Measurements from ENCODE around the gene UQCR11. TPM values are rescaled to one million over a fixed set of nuclear protein-coding genes. Genes with fewer than 3 reads are reported as not detected.

The UQCR11 gene
- total RNA-seq, 1 experiment from 2014 or later: 256 TPM

DNA sequence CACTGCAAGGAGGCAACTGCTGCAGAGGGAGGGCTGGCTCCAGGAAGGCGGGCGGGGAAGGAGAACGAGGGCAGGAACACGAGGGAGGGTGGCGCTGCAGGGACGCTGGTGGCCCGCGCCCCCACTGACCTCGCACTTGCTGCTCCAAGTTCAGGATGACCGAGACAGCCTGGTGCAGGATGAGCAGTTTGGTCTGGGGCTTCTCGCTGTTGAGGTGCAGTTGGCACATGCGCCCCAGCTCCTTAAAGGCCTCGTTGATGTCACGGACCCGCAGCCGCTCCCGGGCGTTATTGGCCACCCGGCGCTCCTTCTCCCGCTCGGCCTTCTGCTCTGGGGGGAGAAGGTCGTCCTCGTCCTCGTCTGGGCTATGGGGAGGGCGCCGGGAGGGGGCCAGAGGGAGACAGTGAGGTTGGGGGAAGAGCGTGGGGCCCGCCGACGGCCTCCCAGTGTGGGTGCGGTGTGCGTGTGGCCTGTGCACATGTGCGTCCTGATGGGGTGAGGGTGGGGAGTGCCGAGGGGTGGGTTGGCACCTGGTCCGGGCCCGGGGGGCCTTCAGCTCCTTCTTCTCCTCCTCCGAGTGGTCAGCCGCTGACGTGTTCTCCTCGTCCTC lies 10.0 kb upstream of the UQCR11 start:
- TF ChIP-seq, protein P1, sequence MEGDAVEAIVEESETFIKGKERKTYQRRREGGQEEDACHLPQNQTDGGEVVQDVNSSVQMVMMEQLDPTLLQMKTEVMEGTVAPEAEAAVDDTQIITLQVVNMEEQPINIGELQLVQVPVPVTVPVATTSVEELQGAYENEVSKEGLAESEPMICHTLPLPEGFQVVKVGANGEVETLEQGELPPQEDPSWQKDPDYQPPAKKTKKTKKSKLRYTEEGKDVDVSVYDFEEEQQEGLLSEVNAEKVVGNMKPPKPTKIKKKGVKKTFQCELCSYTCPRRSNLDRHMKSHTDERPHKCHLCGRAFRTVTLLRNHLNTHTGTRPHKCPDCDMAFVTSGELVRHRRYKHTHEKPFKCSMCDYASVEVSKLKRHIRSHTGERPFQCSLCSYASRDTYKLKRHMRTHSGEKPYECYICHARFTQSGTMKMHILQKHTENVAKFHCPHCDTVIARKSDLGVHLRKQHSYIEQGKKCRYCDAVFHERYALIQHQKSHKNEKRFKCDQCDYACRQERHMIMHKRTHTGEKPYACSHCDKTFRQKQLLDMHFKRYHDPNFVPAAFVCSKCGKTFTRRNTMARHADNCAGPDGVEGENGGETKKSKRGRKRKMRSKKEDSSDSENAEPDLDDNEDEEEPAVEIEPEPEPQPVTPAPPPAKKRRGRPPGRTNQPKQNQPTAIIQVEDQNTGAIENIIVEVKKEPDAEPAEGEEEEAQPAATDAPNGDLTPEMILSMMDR (conservative IDR thresholded peaks at IDR 0.05; ENCODE audit: low read depth, low read length): no peak
- TF ChIP-seq EZH2 (IDR thresholded peaks at IDR 0.05; ENCODE audit: borderline replicate concordance, low read depth, low read length, poor library complexity, severe bottlenecking): no peak
- POLR2A ChIA-PET (ENCODE audit: low non-redundant PET): interaction anchor here (0.6 kb wide), 1 partner anchor 19 kb away, joined by 3 read pairs; no protein-coding TSS in a partner anchor
- CTCF ChIA-PET: interaction anchor here (0.5 kb wide), 1 partner anchor 67 kb away, joined by 8 read pairs; no protein-coding TSS in a partner anchor
- Histone ChIP-seq H3K4me1 (ENCODE audit: insufficient read depth, low read length, poor library complexity, severe bottlenecking) (no peaks in the 10 kb centered on the region), H3K36me3 (ENCODE audit: insufficient read depth, low read length, poor library complexity, severe bottlenecking) (peaks cover 90% of the 10 kb centered on the region), H3K27ac (ENCODE audit: low read depth, low read length, poor library complexity, severe bottlenecking) (no peak overlapping the region), H3K9me3 (ENCODE audit: low read depth, low read length, poor library complexity, severe bottlenecking) (no peaks in the 10 kb centered on the region), H3K4me3 (ENCODE audit: low read depth, low read length, poor library complexity, severe bottlenecking) (no peak overlapping the region), H3K27me3 (replicated peaks; ENCODE audit: insufficient read depth, low read depth, low read length, poor library complexity) (no peaks in the 10 kb centered on the region)
- BruUV-seq (replicated peaks): no TSS peak
- intact Hi-C loops (cut with micrococcal nuclease; ENCODE audit: unreplicated experiment): no loop called here
- no peak for DNase-seq (ENCODE audit: low spot score)

DNA sequence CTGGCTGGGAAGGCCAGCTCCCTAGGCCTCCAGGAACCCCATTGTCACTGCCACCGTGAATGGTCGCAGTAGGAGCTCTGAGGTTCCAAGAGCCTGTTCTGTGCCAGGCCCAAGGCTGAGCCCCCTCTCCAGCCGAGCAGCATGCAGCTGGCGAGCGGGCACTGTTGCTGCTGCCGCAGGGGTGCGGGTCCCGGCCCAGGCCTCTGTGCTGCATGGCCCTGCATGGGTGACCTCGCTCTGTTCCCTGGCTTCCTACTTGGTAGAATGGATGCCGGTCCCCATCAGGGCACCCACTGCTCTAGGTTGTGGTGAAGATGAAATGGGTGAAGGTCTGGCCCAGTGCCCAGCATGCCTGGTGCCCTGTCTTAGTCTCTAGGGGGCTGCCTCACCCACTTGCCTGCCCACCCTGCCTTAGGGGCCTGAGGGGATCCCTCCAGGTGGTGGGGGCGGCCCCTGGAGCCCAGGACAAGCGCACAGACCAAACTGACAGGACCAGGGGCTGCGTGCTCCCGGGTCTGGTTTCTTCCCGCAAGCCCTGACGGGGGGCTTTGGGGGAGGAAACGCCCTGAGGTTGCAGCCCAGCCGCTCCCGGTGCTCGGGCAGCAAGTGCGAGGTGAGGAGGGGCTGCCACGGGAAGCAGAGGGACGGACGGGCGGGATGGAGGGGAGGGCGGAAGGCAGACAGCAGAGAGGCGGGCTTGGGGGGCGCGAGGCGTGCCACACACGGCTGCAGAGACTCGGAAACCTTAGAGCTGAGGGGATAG lies 8.7 kb upstream of the UQCR11 start:
- BruUV-seq (replicated peaks): no TSS peak
- Histone ChIP-seq H3K27me3 (replicated peaks; ENCODE audit: insufficient read depth, low read depth, low read length, poor library complexity) (no peaks in the 10 kb centered on the region), H3K27ac (ENCODE audit: low read depth, low read length, poor library complexity, severe bottlenecking) (no peak overlapping the region), H3K4me1 (ENCODE audit: insufficient read depth, low read length, poor library complexity, severe bottlenecking) (no peaks in the 10 kb centered on the region), H3K9me3 (ENCODE audit: low read depth, low read length, poor library complexity, severe bottlenecking) (no peaks in the 10 kb centered on the region), H3K4me3 (ENCODE audit: low read depth, low read length, poor library complexity, severe bottlenecking) (no peak overlapping the region), H3K36me3 (ENCODE audit: insufficient read depth, low read length, poor library complexity, severe bottlenecking) (peaks cover 83% of the 10 kb centered on the region)
- DNase-seq (ENCODE audit: low spot score): no peak
- no peak for TF ChIP-seq EZH2 (IDR thresholded peaks at IDR 0.05; ENCODE audit: borderline replicate concordance, low read depth, low read length, poor library complexity, severe bottlenecking)
- TF ChIP-seq, protein P1 (conservative IDR thresholded peaks at IDR 0.05; ENCODE audit: low read depth, low read length): no peak
- POLR2A ChIA-PET (ENCODE audit: low non-redundant PET): no interaction called here
- CTCF ChIA-PET: no interaction called here
- intact Hi-C loops (cut with micrococcal nuclease; ENCODE audit: unreplicated experiment): no loop called here

DNA sequence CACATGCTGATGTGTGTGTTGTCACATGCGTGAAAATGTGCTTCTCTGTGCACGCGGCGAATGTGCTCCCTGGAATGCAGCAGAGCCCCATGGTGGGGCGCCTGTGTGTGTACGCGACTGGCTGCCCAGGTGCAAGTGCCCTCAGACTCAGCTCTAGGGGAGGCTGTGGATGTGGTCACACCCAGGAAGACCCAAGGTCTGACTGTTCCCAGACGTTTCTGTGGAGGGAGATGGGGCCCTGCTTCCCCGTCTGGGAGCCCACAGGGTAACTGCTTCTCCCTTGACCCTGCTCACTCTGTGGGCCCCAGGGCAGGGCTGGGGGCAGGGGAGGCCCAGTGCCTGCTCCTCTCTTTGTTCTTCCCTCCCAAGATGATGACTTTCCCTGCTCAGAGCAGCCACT lies 7.9 kb upstream of the UQCR11 start:
- ChIA-PET CTCF (no interaction called here), POLR2A (ENCODE audit: low non-redundant PET) (interaction anchor here (0.8 kb wide), 1 partner anchor 642 kb away, joined by 32 read pairs; no protein-coding TSS in a partner anchor)
- H3K27me3 ChIP-seq (replicated peaks; ENCODE audit: insufficient read depth, low read depth, low read length, poor library complexity): no peaks in the 10 kb centered on the region
- DNase-seq (ENCODE audit: low spot score): no peak
- no peak overlapping the region for H3K4me3 ChIP-seq (ENCODE audit: low read depth, low read length, poor library complexity, severe bottlenecking)
- peaks cover 75% of the 10 kb centered on the region for H3K36me3 ChIP-seq (ENCODE audit: insufficient read depth, low read length, poor library complexity, severe bottlenecking)
- no TSS peak for BruUV-seq (replicated peaks)
- TF ChIP-seq EZH2 (IDR thresholded peaks at IDR 0.05; ENCODE audit: borderline replicate concordance, low read depth, low read length, poor library complexity, severe bottlenecking): no peak
- TF ChIP-seq, protein P1 (conservative IDR thresholded peaks at IDR 0.05; ENCODE audit: low read depth, low read length): no peak
- intact Hi-C loops (cut with micrococcal nuclease; ENCODE audit: unreplicated experiment): no loop called here
- H3K27ac ChIP-seq (ENCODE audit: low read depth, low read length, poor library complexity, severe bottlenecking): no peak overlapping the region
- no peaks in the 10 kb centered on the region for H3K4me1 ChIP-seq (ENCODE audit: insufficient read depth, low read length, poor library complexity, severe bottlenecking)
- no peaks in the 10 kb centered on the region for H3K9me3 ChIP-seq (ENCODE audit: low read depth, low read length, poor library complexity, severe bottlenecking)

Measured in A673 (cell line).